Lower leg skin (tissue), 3 donors: ENCODE results near the gene TNKS1BP1.

Experiments
- CTCF ChIP-seq, 3 donors: fragments of 450-650 bp; IDR thresholded peaks; one replicate each; pipeline ENCODE4 v1.5.1; 2016; ENCODE audit warnings: antibody characterized with exemption in 3 of 3, mild to moderate bottlenecking in 3 of 3, moderate library complexity in 2 of 3
- POLR2A ChIP-seq, 2 donors: fragments of 450-650 bp; IDR thresholded peaks; one replicate each; pipeline ENCODE4 v1.6.1; 2016 to 2017; ENCODE audit warnings: antibody characterized with exemption in 2 of 2, mild to moderate bottlenecking in 1 of 2, moderate library complexity in 1 of 2

- no peak for TF ChIP-seq CTCF (IDR thresholded peaks at IDR 0.05)
- TF ChIP-seq POLR2A (IDR thresholded peaks at IDR 0.05) = no peak
Measured at GRCh38 chr11:57370941-57371340, 46.2 kb upstream of the TNKS1BP1 start.
